ENCODE results near the gene AMD1.
"Not testable (repeated sequence)": the region's sequence is repeated elsewhere in the genome, so short reads cannot be mapped to it uniquely, and the experiment has no call there.

Gene AMD1

GRCh38 chr6:110902091-110902490 is 27.5 kb downstream of the AMD1 start:
- DNase-seq (ENCODE audit: low read depth, low spot score), result no peak
- no peak overlapping the region for H3K4me3 ChIP-seq (ENCODE audit: low read depth, low read length)
- POLR2A ChIA-PET, result no interaction called here
- TF ChIP-seq CTCF (IDR thresholded peaks at IDR 0.05; ENCODE audit: insufficient read depth, low read length, missing control alignments), result no peak
- CTCF ChIA-PET, result interaction anchor here (1.1 kb wide), 1 partner anchor 43 kb away, joined by 3 read pairs; no protein-coding TSS in a partner anchor

GRCh38 chr6:110906273-110906672 is 31.7 kb downstream of the AMD1 start:
- DNase-seq (ENCODE audit: low read depth, low spot score); CTCF ChIA-PET; H3K4me3 ChIP-seq (ENCODE audit: low read depth, low read length); POLR2A ChIA-PET: not testable (repeated sequence)

- ChIA-PET CTCF (no interaction called here), POLR2A (no interaction called here)
- no peak overlapping the region for H3K4me3 ChIP-seq (ENCODE audit: low read depth, low read length)
- no peak for TF ChIP-seq CTCF (IDR thresholded peaks at IDR 0.05; ENCODE audit: insufficient read depth, low read length, missing control alignments)
- DNase-seq (ENCODE audit: low read depth, low spot score), result no peak
Observed at GRCh38 chr6:110930781-110931180, 56.2 kb downstream of the AMD1 start.

- H3K4me3 ChIP-seq (ENCODE audit: low read depth, low read length), result no peak overlapping the region
- DNase-seq (ENCODE audit: low read depth, low spot score), result no peak
- TF ChIP-seq CTCF (IDR thresholded peaks at IDR 0.05; ENCODE audit: insufficient read depth, low read length, missing control alignments), result no peak
- ChIA-PET POLR2A (no interaction called here), CTCF (interaction anchor here (1.2 to 1.8 kb wide), 2 partner anchors 17 to 252 kb away, joined by 5 to 6 read pairs; no protein-coding TSS in a partner anchor)
Observed at GRCh38 chr6:110933912-110934311, 59.3 kb downstream of the AMD1 start.

- CTCF ChIA-PET, result interaction anchor here (1.2 to 1.8 kb wide), 2 partner anchors 16 to 252 kb away, joined by 5 to 6 read pairs; no protein-coding TSS in a partner anchor
- no peak for TF ChIP-seq CTCF (IDR thresholded peaks at IDR 0.05; ENCODE audit: insufficient read depth, low read length, missing control alignments)
- H3K4me3 ChIP-seq (ENCODE audit: low read depth, low read length), result no peak overlapping the region
- POLR2A ChIA-PET, result no interaction called here
- no peak for DNase-seq (ENCODE audit: low read depth, low spot score)
Observed at GRCh38 chr6:110934381-110934898, 59.9 kb downstream of the AMD1 start.

- CTCF ChIA-PET, result no interaction called here
- POLR2A ChIA-PET, result no interaction called here
- TF ChIP-seq CTCF (IDR thresholded peaks at IDR 0.05; ENCODE audit: insufficient read depth, low read length, missing control alignments), result no peak
- DNase-seq (ENCODE audit: low read depth, low spot score), result no peak
- no peak overlapping the region for H3K4me3 ChIP-seq (ENCODE audit: low read depth, low read length)
Observed at GRCh38 chr6:110935171-110935570, 60.6 kb downstream of the AMD1 start.

- TF ChIP-seq CTCF (IDR thresholded peaks at IDR 0.05; ENCODE audit: insufficient read depth, low read length, missing control alignments), result no peak
- no peak for DNase-seq (ENCODE audit: low read depth, low spot score)
- ChIA-PET POLR2A (no interaction called here), CTCF (no interaction called here)
- no peak overlapping the region for H3K4me3 ChIP-seq (ENCODE audit: low read depth, low read length)
Observed at GRCh38 chr6:110938171-110938570, 63.6 kb downstream of the AMD1 start.

Measured in AG04449 (cell line).